HG03060 (cell line): ENCODE results near the gene DKK2.
"Not testable (repeated sequence)": the region's sequence is repeated elsewhere in the genome, so short reads cannot be mapped to it uniquely, and the experiment has no call there.

Experiments used
- ATAC-seq: cut with Tn5 transposase; IDR thresholded peaks from one replicate; pipeline ENCODE4 v1.9.1; 2021; ENCODE audit warnings: low read depth, moderate number of reproducible peaks; ENCODE audit not compliant: unreplicated experiment

Gene DKK2

DNA sequence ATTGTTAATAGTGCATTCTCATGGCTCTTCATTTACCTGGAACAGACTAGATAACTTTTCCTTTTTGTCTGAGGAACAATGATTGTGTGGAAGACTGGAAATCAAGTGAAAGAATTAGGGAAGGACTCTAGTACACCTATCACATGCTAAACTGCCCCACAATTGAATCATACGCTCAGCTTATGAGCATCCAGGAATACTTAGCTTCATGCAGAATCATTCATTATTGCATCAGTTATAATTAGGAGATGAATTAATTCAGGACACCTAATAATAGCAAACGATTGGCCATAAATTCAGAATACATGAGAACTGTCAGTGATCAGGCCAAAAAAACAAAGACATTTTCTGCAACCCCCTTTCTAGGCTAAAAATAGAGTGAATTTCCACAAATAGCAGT is 106.9 kb downstream of the DKK2 start:
- no peak for ATAC-seq

- no peak for ATAC-seq
Observed at GRCh38 chr4:106914223-106914622, 121.9 kb downstream of the DKK2 start.

GRCh38 chr4:106909486-106910188 is 126.5 kb downstream of the DKK2 start:
- no peak for ATAC-seq

DNA sequence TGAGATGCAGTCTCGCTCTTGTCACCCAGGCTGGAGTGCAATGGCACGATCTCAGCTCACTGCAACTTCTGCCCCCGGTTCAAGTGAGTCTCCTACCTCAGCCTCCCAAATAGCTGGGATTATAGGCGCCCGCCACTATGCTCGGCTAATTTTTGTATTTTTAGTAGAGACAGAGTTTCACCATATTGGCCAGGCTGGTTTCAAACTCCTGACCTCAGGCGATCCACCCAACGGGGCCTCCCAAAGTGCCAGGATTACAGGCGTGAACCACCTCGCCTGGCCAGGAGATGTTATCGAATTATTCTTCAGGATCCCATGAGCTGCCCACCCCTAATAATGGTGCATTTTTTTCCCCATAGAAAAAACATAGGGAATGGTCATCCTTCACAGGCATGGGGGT is 128.1 kb downstream of the DKK2 start:
- not testable (repeated sequence) for ATAC-seq

GRCh38 chr4:106907216-106907615 is 128.9 kb downstream of the DKK2 start:
- no peak for ATAC-seq

DNA sequence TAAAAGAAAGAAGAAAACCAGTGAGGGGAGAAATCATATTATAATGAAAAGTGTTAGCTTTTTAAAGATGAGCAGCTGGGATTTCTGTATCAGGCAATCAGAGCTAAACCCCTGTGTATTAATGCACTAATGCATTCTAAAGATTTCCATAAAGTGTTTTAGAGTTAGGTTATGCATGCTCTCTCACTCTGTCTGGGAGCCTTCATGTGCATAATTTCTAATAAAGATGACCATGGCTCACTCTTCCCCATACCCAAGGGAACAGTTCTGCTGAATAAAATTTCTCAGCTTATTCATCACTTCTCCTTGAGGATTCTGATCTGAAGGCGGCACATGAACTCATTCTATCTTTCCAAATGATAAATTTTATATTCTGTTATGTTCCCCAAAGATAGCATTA is 129.4 kb downstream of the DKK2 start:
- no peak for ATAC-seq

DNA sequence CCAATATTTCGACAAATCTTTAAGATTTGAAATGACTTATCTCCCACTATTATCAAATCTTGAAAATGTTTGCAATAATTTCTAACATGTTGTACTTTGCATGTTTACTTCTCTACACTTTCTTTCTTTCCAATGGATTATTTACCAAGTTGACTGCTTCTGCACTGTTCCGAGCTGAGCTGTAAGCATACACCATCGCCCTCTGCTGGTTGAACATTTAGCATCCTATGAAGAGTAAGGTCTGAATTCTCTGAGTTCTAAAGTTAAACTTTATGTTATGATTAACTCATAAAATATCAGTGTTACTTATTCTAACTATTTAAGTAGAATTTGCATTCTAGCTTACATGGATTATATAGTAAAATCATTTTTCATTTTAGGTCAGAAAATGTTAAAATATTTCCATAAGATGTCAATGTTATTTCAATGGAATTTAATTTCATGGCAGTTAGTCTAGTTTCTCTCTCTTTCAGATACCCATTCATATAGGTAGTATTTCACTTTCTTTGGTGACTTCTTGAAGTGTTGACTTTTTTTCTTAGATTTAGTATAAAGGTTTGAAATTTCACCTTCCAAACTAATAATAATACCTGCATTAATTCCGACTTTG is 137.4 kb downstream of the DKK2 start:
- ATAC-seq, result peak; percentile 91

GRCh38 chr4:106893903-106894302 is 142.2 kb downstream of the DKK2 start:
- no peak for ATAC-seq

- ATAC-seq, result no peak
Observed at GRCh38 chr4:106893395-106893881, 142.7 kb downstream of the DKK2 start.

DNA sequence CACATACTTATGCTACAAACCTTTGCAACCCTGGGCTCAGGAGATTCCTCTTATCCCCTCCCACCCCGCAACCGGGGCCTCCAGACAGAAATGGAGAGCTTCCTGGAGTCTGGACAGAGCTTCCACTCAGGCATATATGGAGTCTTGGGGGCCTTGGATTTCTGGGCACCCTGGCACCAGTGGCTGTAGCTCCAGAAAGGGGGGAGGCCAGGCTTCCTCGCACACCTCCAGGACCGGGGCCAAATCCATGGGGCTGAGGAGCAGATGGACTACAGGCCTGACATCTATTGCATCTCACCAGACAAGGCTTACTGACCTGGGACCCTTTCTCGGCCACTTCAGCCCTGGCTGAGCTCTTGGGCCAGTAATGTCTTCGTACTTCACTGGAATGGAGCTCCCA is 143.3 kb downstream of the DKK2 start:
- ATAC-seq, result no peak

GRCh38 chr4:106875340-106875739 is 160.8 kb downstream of the DKK2 start:
- ATAC-seq, result no peak
